AG09309 (cell line): ENCODE results near the gene SEMA3C.

Experiments used
- DNase-seq: peaks from one replicate; pipeline ENCODE4 v3.0.0-alpha.2; 2010; ENCODE audit warnings: low read depth
- H3K4me3 ChIP-seq: 2 replicates; pipeline ENCODE4 v1.5.1; 2011; ENCODE audit warnings: mild to moderate bottlenecking, low read depth, low read length, moderate library complexity; ENCODE audit not compliant: control insufficient read depth
- TF ChIP-seq, protein P1 (sequence below): IDR thresholded peaks from 2 replicates; pipeline ENCODE4 v1.5.1; 2011; ENCODE audit warnings: mild to moderate bottlenecking, low read depth, low read length, inconsistent platforms; ENCODE audit not compliant: insufficient read depth, control insufficient read depth; ENCODE audit errors: missing control alignments

SEMA3C gene

DNA sequence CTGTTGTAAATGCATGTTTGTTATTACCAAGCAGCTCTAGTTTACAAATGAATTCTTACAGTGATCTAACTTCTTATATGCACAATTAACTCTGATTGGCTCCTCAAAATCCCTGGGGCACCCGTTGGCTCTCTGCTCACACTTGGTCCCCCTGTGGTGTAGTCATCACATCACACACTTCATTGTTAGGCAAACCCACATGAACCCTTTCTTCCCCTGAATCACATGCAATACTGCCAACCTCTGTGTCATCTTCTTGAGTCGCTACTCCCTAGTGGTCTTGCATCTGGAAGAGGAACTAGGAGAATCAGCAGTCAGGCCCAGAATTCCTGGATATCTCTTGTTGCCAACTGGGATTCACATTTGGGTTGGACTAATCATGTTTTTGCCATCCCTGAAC, 207.3 kb downstream of the SEMA3C start:
- H3K4me3 ChIP-seq, result no peak overlapping the region
- TF ChIP-seq, protein P1, sequence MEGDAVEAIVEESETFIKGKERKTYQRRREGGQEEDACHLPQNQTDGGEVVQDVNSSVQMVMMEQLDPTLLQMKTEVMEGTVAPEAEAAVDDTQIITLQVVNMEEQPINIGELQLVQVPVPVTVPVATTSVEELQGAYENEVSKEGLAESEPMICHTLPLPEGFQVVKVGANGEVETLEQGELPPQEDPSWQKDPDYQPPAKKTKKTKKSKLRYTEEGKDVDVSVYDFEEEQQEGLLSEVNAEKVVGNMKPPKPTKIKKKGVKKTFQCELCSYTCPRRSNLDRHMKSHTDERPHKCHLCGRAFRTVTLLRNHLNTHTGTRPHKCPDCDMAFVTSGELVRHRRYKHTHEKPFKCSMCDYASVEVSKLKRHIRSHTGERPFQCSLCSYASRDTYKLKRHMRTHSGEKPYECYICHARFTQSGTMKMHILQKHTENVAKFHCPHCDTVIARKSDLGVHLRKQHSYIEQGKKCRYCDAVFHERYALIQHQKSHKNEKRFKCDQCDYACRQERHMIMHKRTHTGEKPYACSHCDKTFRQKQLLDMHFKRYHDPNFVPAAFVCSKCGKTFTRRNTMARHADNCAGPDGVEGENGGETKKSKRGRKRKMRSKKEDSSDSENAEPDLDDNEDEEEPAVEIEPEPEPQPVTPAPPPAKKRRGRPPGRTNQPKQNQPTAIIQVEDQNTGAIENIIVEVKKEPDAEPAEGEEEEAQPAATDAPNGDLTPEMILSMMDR, result no peak
- DNase-seq, result no peak

- DNase-seq, result no peak
- TF ChIP-seq, protein P1, result no peak
- no peak overlapping the region for H3K4me3 ChIP-seq
Measured at GRCh38 chr7:80708123-80708522, 210.7 kb downstream of the SEMA3C start.

DNA sequence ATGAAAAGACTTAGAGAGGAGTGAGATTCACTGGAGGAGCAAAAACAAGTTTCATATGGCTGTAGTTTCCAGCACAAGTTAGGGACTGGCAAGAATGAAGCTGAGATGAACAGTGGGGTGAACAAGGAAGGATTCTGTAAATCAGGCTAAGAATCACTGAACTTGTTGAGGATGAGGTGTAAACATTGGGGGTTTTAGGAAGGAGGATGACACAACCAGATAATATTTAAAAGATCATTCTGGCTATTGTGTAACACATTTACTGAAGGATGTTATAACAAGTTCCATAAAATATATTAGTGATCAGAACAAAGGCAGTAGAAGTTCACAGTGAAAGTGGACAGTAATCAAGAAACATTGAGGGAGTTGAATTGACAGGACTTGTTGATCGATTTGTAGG, 211.5 kb downstream of the SEMA3C start:
- no peak overlapping the region for H3K4me3 ChIP-seq
- DNase-seq, result no peak
- TF ChIP-seq, protein P1, result no peak

GRCh38 chr7:80705130-80705781, 213.6 kb downstream of the SEMA3C start:
- no peak overlapping the region for H3K4me3 ChIP-seq
- DNase-seq, result no peak
- TF ChIP-seq, protein P1, result no peak

DNA sequence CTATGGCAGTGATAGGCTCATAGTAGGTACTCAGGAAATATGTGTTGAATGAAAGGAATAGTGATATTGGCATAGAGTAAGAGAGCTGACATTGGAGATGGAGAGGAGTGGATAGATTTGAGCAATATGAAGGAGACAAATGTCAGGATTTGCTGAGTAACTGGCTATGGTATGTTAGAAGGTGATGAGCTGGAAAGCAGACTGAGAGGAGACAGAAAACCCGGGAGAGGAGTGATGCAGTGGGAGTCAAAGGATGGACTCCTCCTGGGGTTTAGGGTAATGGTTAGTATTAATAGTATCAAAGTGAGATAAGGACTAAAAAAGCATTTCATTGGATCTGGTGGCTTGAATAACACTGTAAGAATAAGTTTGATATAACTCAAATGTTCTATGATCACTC, 215.6 kb downstream of the SEMA3C start:
- no peak overlapping the region for H3K4me3 ChIP-seq
- no peak for DNase-seq
- TF ChIP-seq, protein P1, result no peak

DNA sequence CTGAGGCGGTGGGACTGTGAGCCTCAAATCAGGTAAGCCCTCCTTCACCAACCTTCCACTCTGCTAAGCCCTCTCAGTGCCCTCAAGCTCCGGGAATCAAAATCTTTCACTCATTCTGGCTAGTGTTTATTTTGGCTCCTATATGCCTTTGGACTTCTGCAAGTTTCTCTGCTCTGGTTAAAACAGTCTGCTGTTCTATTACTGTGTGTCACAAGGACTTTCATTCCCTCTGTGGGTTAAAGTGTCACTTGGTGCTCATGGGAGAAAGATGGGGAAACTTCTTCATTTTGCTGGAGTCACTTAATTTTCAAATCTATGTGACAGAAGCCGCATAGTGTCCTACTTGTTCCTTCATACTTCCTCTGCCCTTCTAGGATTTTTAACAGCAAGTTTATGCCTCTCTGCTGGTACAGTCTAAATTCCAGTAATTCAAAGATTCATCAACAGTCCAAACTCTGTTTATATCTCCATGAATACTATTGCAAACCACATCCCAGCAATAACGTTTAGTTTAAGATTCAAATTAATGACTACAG, 219.1 kb downstream of the SEMA3C start:
- DNase-seq, result no peak
- TF ChIP-seq, protein P1, result no peak
- H3K4me3 ChIP-seq, result no peak overlapping the region
